Muscle of arm (tissue), 12 donors: Measurements from ENCODE around the gene PDE6B. TPM values are rescaled to one million over a fixed set of nuclear protein-coding genes. Genes with fewer than 3 reads are reported as not detected.
"Not testable (repeated sequence)": the region's sequence is repeated elsewhere in the genome, so short reads cannot be mapped to it uniquely, and the experiment has no call there.

Experiments
- DNase-seq: peaks from one replicate; pipeline ENCODE4 v3.0.0-alpha.2; 2013
- polyA plus RNA-seq, 12 donors: library from polyadenylated mRNA; unstranded; fragments of 120-200 nt; gene quantifications; one replicate each; pipeline ENCODE4 v1.2.1, GENCODE V29; 2013; ENCODE audit not compliant: insufficient read length in 12 of 12

The PDE6B gene
- polyA plus RNA-seq, 12 donors = 9.2 to 34.5 (median 13.0) TPM; not detected in 1

- DNase-seq = not testable (repeated sequence)
Observed at GRCh38 chr4:668219-668618, 42.8 kb downstream of the PDE6B start.

GRCh38 chr4:669806-670559, 44.6 kb downstream of the PDE6B start:
- not testable (repeated sequence) for DNase-seq

GRCh38 chr4:671769-672168, 46.4 kb downstream of the PDE6B start:
- no peak for DNase-seq

GRCh38 chr4:673349-674091, 48.1 kb downstream of the PDE6B start:
- DNase-seq = no peak

GRCh38 chr4:674172-675035, 49.0 kb downstream of the PDE6B start, which contains the start of the genes ATP5ME and MYL5:
Gene ATP5ME (minus strand): TSS chr4:674276. CDS start chr4:674247, 29 bp downstream.
Gene MYL5 (plus strand): TSS chr4:674542. CDS start chr4:678027, 3,485 bp downstream.
- DNase-seq = peak; percentile 97

- DNase-seq = no peak
Observed at GRCh38 chr4:675036-675882, 49.9 kb downstream of the PDE6B start.

- DNase-seq = no peak
Observed at GRCh38 chr4:675980-676870, 50.9 kb downstream of the PDE6B start.

- no peak for DNase-seq
Observed at GRCh38 chr4:676871-677235, 51.5 kb downstream of the PDE6B start.

GRCh38 chr4:677431-678293, 52.3 kb downstream of the PDE6B start:
- DNase-seq = no peak

- DNase-seq = no peak
Observed at GRCh38 chr4:678331-679103, 53.1 kb downstream of the PDE6B start.

GRCh38 chr4:679104-679481, 53.7 kb downstream of the PDE6B start:
- no peak for DNase-seq

GRCh38 chr4:679629-680028, 54.3 kb downstream of the PDE6B start:
- DNase-seq = no peak

GRCh38 chr4:680091-680490, 54.7 kb downstream of the PDE6B start:
- no peak for DNase-seq

- no peak for DNase-seq
Observed at GRCh38 chr4:680551-680927, 55.2 kb downstream of the PDE6B start.

- DNase-seq = no peak
Observed at GRCh38 chr4:680928-681645, 55.7 kb downstream of the PDE6B start.

GRCh38 chr4:681736-682451, 56.5 kb downstream of the PDE6B start:
- no peak for DNase-seq
